ENCODE data around the gene TOB2. TPM values are rescaled to one million over a fixed set of nuclear protein-coding genes. Genes with fewer than 3 reads are reported as not detected.

TOB2 gene
- total RNA-seq, 1 donor from 2014 or later = 35.9 TPM

DNA sequence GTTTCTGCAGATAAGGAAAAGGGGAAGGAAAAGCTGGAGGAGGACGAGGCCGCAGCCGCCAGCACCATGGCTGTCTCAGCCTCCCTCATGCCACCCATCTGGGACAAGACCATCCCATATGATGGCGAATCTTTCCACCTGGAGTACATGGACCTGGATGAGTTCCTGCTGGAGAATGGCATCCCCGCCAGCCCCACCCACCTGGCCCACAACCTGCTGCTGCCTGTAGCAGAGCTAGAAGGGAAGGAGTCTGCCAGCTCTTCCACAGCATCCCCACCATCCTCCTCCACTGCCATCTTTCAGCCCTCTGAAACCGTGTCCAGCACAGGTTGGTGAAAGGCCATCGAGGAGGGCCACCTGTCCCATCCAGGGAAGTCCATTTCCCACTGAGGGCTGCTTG, 59.3 kb downstream of the TOB2 start:
- no peak for DNase-seq (ENCODE audit: low read depth)

DNA sequence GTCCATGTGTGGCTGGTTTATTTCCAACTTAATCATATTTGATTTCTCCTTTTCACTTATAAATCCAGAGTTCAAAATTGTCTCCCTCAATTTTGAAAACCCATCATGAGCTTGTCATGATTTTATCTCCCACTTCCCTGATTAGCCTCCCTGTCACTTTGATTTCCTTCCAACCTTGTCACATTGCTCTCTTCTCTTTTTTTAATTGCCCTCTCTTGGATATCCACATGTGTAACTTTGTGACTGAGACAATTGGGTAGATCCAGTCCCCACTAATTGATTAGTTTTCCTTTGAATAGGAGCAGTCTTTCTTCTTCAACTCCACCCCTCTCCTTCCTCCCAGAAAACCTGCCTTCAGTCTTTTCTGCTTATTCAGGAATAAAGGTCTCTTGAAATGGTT, 62.5 kb downstream of the TOB2 start:
- no peak for DNase-seq (ENCODE audit: low read depth)

Other genes with a start within 250 kb of the TOB2 start
- gene L3MBTL2, start 241.5 kb downstream of the TOB2 start, total RNA-seq = 15.3 and 26.1 TPM in 2 replicates
- gene CHADL, start 205.9 kb downstream of the TOB2 start, total RNA-seq = 0.85 and 0.87 TPM in 2 replicates
- gene RANGAP1, start 160.6 kb downstream of the TOB2 start, total RNA-seq = 78.8 and 110 TPM in 2 replicates
- gene ZC3H7B, start 145.3 kb downstream of the TOB2 start, total RNA-seq = 44.3 and 124 TPM in 2 replicates
- 2.3 and 7.6 TPM in 2 replicates for gene TEF, start 64.9 kb downstream of the TOB2 start, total RNA-seq
- 39.6 and 78.3 TPM in 2 replicates for gene PHF5A, start 21.9 kb upstream of the TOB2 start, total RNA-seq
- 54.2 and 141 TPM in 2 replicates for gene ACO2, start 22.3 kb upstream of the TOB2 start, total RNA-seq
- 17.4 and 38.8 TPM in 2 replicates for gene POLR3H, start 97.7 kb upstream of the TOB2 start, total RNA-seq
- 0.69 and 3.2 TPM in 2 replicates for gene CSDC2, start 114.2 kb upstream of the TOB2 start, total RNA-seq
- 9.9 and 14.6 TPM in 2 replicates for gene PMM1, start 143.0 kb upstream of the TOB2 start, total RNA-seq
- gene DESI1, start 174.2 kb upstream of the TOB2 start, total RNA-seq = 17.5 and 27.8 TPM in 2 replicates
- gene XRCC6, start 174.5 kb upstream of the TOB2 start, total RNA-seq = 320 and 484 TPM in 2 replicates
- 92.2 and 104 TPM in 2 replicates for gene SNU13, start 242.1 kb upstream of the TOB2 start, total RNA-seq